SK-N-SH treated with all-trans-retinoic acid at 6 μM for 48 hours (cell line): ENCODE data around the gene SMARCAL1.
A peak's percentile ranks its signal among the peaks of the same experiment; 100 is the strongest.

ENCODE experiments used
- ARNTL ChIP-seq: fragments of 450-650 bp; formaldehyde crosslinking; IDR thresholded peaks from 2 replicates; pipeline ENCODE4 v1.5.0; 2020; ENCODE audit warnings: low read depth, mild to moderate bottlenecking, moderate library complexity, borderline replicate concordance
- ESRRG ChIP-seq: fragments of 250-450 bp; sonication (Bioruptor Pico); IDR thresholded peaks from 2 replicates; pipeline ENCODE4 v1.6.1; 2021; ENCODE audit warnings: mild to moderate bottlenecking
- OSR1 ChIP-seq: fragments of 250-450 bp; sonication (Bioruptor Pico); IDR thresholded peaks from 2 replicates; pipeline ENCODE4 v1.8.0; 2022; ENCODE audit warnings: moderate library complexity, mild to moderate bottlenecking, inconsistent platforms
- RARB ChIP-seq: fragments of 250-450 bp; sonication (Bioruptor Pico); IDR thresholded peaks from 2 replicates; pipeline ENCODE4 v1.8.0; 2021; ENCODE audit warnings: mild to moderate bottlenecking, moderate library complexity
- SNAI2 ChIP-seq: fragments of 250-450 bp; sonication (Bioruptor Pico); IDR thresholded peaks from 2 replicates; pipeline ENCODE4 v1.5.0; 2020; ENCODE audit warnings: mild to moderate bottlenecking, moderate library complexity
- TCF4 ChIP-seq: fragments of 250-450 bp; sonication (Bioruptor Pico); IDR thresholded peaks from 2 replicates; pipeline ENCODE4 v1.8.0; 2021; ENCODE audit warnings: mild to moderate bottlenecking, moderate library complexity, borderline replicate concordance
- TOX ChIP-seq: fragments of 250-450 bp; sonication (Bioruptor Pico); IDR thresholded peaks from 2 replicates; pipeline ENCODE4 v1.8.0; 2021; ENCODE audit warnings: mild to moderate bottlenecking, moderate library complexity, borderline replicate concordance
- ZFP3 ChIP-seq: fragments of 250-450 bp; sonication (Bioruptor Pico); IDR thresholded peaks from 2 replicates; pipeline ENCODE4 v1.5.0; 2020; ENCODE audit warnings: mild to moderate bottlenecking, moderate library complexity
- ZFP30 ChIP-seq: fragments of 450-650 bp; formaldehyde crosslinking; IDR thresholded peaks from 2 replicates; pipeline ENCODE4 v1.5.0; 2022; ENCODE audit warnings: mild to moderate bottlenecking, moderate library complexity
- ZNF565 ChIP-seq: fragments of 450-650 bp; formaldehyde crosslinking; conservative IDR thresholded peaks from 2 replicates; pipeline ENCODE4 v1.5.0; 2020; ENCODE audit warnings: low read depth, mild to moderate bottlenecking, moderate library complexity
- TF ChIP-seq, protein P1 (sequence below): fragments of 250-450 bp; sonication (Bioruptor Pico); IDR thresholded peaks from 2 replicates; pipeline ENCODE4 v1.5.1; 2020; ENCODE audit warnings: low read depth, mild to moderate bottlenecking, moderate library complexity
- TF ChIP-seq, protein P2 (sequence below): fragments of 250-450 bp; sonication (Bioruptor Pico); IDR thresholded peaks from 2 replicates; pipeline ENCODE4 v1.8.0; 2020; ENCODE audit warnings: mild to moderate bottlenecking, moderate library complexity, borderline replicate concordance

DNA sequence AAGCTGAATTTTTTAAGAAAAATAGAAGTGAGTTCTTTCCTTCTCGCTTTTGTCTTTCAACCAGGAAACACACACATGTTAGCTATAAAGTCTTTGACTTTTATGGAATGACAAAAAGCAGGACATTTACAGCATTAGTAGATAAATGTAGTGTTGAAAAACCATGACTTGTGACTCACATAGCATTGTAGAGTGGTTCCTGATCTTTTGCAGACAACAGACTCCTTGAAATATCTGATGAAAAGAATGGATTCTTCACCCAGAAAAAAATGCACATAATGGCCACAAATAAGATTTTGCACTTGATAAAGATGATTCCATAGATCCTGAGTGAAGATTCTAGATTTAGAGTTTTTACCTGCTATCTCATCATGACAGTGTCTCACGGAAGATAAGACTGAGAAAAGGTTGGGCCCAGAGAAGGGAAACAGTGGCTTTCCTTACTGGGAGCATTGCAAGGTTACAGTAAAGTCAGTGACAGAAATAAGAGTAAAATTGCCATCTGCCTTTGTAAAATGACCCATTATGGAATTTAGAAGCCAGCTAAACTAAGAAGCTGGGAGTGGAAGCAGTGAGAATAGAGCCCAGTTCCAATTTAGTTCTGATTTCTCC lies 14.0 kb downstream of the SMARCAL1 start:
- TF ChIP-seq RARB (CRISPR knock-in tag) = no peak
- no peak for TF ChIP-seq ZFP3 (CRISPR knock-in tag)
- TF ChIP-seq, protein P1, sequence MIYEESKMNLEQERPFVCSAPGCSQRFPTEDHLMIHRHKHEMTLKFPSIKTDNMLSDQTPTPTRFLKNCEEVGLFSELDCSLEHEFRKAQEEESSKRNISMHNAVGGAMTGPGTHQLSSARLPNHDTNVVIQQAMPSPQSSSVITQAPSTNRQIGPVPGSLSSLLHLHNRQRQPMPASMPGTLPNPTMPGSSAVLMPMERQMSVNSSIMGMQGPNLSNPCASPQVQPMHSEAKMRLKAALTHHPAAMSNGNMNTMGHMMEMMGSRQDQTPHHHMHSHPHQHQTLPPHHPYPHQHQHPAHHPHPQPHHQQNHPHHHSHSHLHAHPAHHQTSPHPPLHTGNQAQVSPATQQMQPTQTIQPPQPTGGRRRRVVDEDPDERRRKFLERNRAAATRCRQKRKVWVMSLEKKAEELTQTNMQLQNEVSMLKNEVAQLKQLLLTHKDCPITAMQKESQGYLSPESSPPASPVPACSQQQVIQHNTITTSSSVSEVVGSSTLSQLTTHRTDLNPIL (CRISPR knock-in tag) = no peak
- TF ChIP-seq TCF4 (CRISPR knock-in tag) = 0 out of 2 replicates have a peak, but pooled peaks have one; percentile 47
- no peak for TF ChIP-seq ESRRG (CRISPR knock-in tag)
- no peak for TF ChIP-seq SNAI2
- TF ChIP-seq, protein P2, sequence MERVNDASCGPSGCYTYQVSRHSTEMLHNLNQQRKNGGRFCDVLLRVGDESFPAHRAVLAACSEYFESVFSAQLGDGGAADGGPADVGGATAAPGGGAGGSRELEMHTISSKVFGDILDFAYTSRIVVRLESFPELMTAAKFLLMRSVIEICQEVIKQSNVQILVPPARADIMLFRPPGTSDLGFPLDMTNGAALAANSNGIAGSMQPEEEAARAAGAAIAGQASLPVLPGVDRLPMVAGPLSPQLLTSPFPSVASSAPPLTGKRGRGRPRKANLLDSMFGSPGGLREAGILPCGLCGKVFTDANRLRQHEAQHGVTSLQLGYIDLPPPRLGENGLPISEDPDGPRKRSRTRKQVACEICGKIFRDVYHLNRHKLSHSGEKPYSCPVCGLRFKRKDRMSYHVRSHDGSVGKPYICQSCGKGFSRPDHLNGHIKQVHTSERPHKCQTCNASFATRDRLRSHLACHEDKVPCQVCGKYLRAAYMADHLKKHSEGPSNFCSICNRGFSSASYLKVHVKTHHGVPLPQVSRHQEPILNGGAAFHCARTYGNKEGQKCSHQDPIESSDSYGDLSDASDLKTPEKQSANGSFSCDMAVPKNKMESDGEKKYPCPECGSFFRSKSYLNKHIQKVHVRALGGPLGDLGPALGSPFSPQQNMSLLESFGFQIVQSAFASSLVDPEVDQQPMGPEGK (CRISPR knock-in tag) = 0 out of 2 replicates have a peak, but pooled peaks have one; percentile 29
- TF ChIP-seq ZFP30 (CRISPR knock-in tag) = no peak
- TF ChIP-seq ARNTL (CRISPR knock-in tag) = no peak
- peak; percentile 64; the same call in 1 of the 2 replicates for TF ChIP-seq TOX (CRISPR knock-in tag)
- TF ChIP-seq ZNF565 (CRISPR knock-in tag) = no peak
- no peak for TF ChIP-seq OSR1 (CRISPR knock-in tag)
